Measurements from ENCODE around the gene ZNF548. TPM values are rescaled to one million over a fixed set of nuclear protein-coding genes. Genes with fewer than 3 reads are reported as not detected.

ZNF548 gene
- total and polyA plus RNA-seq, 11 donors = 5.1 to 20.3 (median 14.7) TPM

DNA sequence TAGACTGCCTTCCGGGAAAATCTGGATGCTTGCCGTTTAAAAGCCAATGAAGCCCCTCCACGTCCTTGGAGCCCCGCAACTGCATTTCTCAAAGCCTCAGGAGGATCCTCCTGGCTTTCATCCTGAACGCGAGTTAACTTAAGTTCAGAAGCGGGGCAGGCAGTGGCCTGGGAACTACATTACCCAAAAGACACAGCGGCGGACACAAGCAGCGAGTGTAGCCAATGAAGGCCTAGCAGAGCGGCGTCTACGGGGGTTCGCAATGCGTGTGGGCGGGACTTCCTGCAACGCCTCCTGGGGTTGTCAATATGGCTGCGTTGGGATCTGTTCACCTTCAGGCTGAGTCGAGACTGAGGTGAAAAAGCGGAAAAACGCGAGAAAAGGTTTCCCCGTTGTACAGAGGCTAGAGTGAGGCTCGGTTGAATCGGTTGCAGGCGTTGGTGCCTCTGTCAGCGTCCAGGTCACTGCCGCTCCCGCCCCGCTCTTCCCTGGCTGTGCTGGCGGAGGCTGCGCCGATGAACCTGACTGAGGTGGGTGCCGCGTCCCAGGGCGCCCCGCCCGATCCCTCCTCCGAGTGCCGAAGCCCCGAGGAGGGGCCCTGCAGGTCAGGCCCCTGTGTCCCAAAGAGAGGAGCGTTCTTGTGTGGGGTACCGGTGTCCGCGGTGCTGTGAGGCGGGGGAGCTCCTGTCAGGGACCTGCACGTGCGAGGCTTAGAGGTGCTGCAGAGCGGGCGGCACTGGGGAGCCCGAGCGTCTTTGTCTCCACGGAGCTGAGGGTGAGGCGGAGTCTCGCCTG is 21.4 kb downstream of the ZNF548 start, which contains the start of gene ZNF17:
Gene ZNF17, plus strand, starts transcription at position 285 of the 795 bp plus-strand sequence. CDS start 2,455 bp downstream, outside the sequence.
- intact Hi-C loops (cut with DNase I) = loop anchor here in 2 of 10 donors (2.0 to 10.0 kb wide), 2 partner anchors 24 to 744 kb away; partner anchors contain the start of genes ZNF329 (in 1 of the 2) and ZNF749 (in 1 of the 2)
- H3K4me1 ChIP-seq = peaks cover 0 to 37% (median 15%) of the 10 kb centered on the region in 12 donors
- peak; percentile 99 to 100 (median 100) for ATAC-seq
- peak within 1 kb of the TSS; percentile 73 to 98 (median 88) for H3K4me3 ChIP-seq
- 0% methylated on average over 51 to 55 of the region's 55 CpGs for WGBS, 4 donors
- peak in 1 of 2 donors; percentile 71 for TF ChIP-seq POLR2A (IDR thresholded peaks at IDR 0.05)
- TF ChIP-seq, protein P1, sequence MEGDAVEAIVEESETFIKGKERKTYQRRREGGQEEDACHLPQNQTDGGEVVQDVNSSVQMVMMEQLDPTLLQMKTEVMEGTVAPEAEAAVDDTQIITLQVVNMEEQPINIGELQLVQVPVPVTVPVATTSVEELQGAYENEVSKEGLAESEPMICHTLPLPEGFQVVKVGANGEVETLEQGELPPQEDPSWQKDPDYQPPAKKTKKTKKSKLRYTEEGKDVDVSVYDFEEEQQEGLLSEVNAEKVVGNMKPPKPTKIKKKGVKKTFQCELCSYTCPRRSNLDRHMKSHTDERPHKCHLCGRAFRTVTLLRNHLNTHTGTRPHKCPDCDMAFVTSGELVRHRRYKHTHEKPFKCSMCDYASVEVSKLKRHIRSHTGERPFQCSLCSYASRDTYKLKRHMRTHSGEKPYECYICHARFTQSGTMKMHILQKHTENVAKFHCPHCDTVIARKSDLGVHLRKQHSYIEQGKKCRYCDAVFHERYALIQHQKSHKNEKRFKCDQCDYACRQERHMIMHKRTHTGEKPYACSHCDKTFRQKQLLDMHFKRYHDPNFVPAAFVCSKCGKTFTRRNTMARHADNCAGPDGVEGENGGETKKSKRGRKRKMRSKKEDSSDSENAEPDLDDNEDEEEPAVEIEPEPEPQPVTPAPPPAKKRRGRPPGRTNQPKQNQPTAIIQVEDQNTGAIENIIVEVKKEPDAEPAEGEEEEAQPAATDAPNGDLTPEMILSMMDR (IDR thresholded peaks at IDR 0.05) = no peak
- no peaks in the 10 kb centered on the region for H3K27me3 ChIP-seq
- peak within 1 kb of the TSS; percentile 55 to 84 (median 80) for H3K27ac ChIP-seq
- H3K9me3 ChIP-seq = peaks cover 0 to 8% (median 0%) of the 10 kb centered on the region in 12 donors
- peaks cover 0 to 34% (median 24%) of the 10 kb centered on the region in 9 donors for H3K36me3 ChIP-seq
- DNase-seq = peak; percentile 94 to 96 (median 95)

DNA sequence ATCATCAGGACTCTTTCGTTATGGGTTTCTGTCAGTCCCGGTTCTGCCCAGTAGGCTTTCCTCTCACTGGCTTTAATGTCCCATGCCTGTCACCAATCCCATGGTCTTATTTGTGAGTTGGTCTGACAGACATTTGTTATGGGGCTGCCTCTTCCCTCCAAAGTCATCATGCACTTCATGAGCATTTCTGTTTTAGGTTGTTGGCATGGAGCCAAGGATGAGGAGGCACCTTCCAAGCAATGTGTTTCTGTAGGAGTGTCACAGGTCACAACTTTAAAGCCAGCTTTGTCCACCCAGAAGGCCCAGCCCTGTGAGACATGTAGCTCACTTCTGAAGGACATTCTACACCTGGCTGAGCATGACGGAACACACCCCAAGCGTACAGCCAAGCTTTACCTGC is 29.8 kb downstream of the ZNF548 start:
- H3K9me3 ChIP-seq = peaks cover 0 to 84% (median 20%) of the 10 kb centered on the region in 12 donors
- no peaks in the 10 kb centered on the region for H3K4me1 ChIP-seq
- peaks cover 2 to 70% (median 56%) of the 10 kb centered on the region in 9 donors for H3K36me3 ChIP-seq
- ATAC-seq = no peak
- intact Hi-C loops (cut with DNase I) = loop anchor here in 1 of 10 donors (10.0 kb wide), 1 partner anchor 735 kb away; the partner anchor contains the start of gene ZNF329
- DNase-seq = no peak
- H3K4me3 ChIP-seq = no peak overlapping the region
- 96 to 100% (median 97%) methylated on average over 4 of the region's 4 CpGs for WGBS, 4 donors
- TF ChIP-seq POLR2A (IDR thresholded peaks at IDR 0.05) = no peak
- TF ChIP-seq, protein P1 (IDR thresholded peaks at IDR 0.05) = no peak
- H3K27me3 ChIP-seq = no peaks in the 10 kb centered on the region
- no peak overlapping the region for H3K27ac ChIP-seq

DNA sequence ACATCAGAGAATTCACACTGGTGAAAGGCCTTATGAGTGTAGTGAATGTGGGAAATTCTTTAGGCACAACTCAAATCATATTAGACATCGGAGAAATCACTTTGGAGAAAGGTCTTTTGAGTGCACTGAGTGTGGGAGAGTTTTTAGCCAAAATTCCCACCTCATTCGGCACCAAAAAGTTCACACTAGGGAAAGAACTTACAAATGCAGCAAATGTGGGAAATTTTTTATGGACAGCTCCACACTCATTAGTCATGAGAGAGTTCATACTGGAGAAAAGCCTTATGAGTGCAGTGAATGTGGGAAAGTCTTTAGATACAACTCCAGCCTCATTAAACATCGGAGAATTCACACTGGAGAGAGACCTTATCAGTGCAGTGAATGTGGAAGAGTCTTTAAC is 31.4 kb downstream of the ZNF548 start:
- DNase-seq = no peak
- 90 to 96% (median 95%) methylated on average over 3 of the region's 3 CpGs for WGBS, 4 donors
- Histone ChIP-seq H3K36me3 (peaks cover 2 to 55% (median 45%) of the 10 kb centered on the region in 9 donors), H3K4me3 (no peak overlapping the region), H3K27ac (no peak overlapping the region), H3K27me3 (no peaks in the 10 kb centered on the region), H3K4me1 (no peaks in the 10 kb centered on the region), H3K9me3 (peaks cover 0 to 90% (median 20%) of the 10 kb centered on the region in 12 donors)
- TF ChIP-seq POLR2A (IDR thresholded peaks at IDR 0.05) = no peak
- TF ChIP-seq, protein P1 (IDR thresholded peaks at IDR 0.05) = no peak
- ATAC-seq = no peak
- intact Hi-C loops (cut with DNase I) = no loop called here

Data from heart left ventricle (tissue), 16 donors.